HepG2 (cell line): ENCODE data around the gene TCF19. TPM values are rescaled to one million over a fixed set of nuclear protein-coding genes. Genes with fewer than 3 reads are reported as not detected.

Source experiments
- CREBL2 ChIP-seq: sonication (generic); formaldehyde crosslinking; IDR thresholded peaks from 2 replicates; pipeline ENCODE4 v1.8.1; 2023; ENCODE audit warnings: missing genetic modification reagents, mild to moderate bottlenecking, borderline replicate concordance
- FOSL2 ChIP-seq: sonication (generic); formaldehyde crosslinking; IDR thresholded peaks from 2 replicates; pipeline ENCODE4 v1.4.0; 2020; ENCODE audit warnings: missing genetic modification reagents
- GLMP ChIP-seq: sonication (generic); formaldehyde crosslinking; IDR thresholded peaks from 2 replicates; pipeline ENCODE4 v1.9.0; 2021; ENCODE audit warnings: missing genetic modification reagents, mild to moderate bottlenecking, borderline replicate concordance
- MED1 ChIP-seq: sonication (generic); formaldehyde crosslinking; IDR thresholded peaks from 2 replicates; pipeline ENCODE4 v1.4.0; 2020; ENCODE audit warnings: missing genetic modification reagents
- MXD3 ChIP-seq: IDR thresholded peaks from 2 replicates; pipeline ENCODE4 v1.6.1; 2016; ENCODE audit warnings: mild to moderate bottlenecking, missing biosample characterization, missing genetic modification reagents
- NFYB ChIP-seq: sonication (generic); formaldehyde crosslinking; IDR thresholded peaks from 2 replicates; pipeline ENCODE4 v1.4.0; 2020; ENCODE audit warnings: missing genetic modification reagents
- PLSCR1 ChIP-seq: sonication (generic); formaldehyde crosslinking; IDR thresholded peaks from 2 replicates; pipeline ENCODE4 v1.5.0; 2020; ENCODE audit warnings: missing genetic modification reagents, mild to moderate bottlenecking, borderline replicate concordance
- RBFOX2 ChIP-seq: fragments of 200-400 bp; formaldehyde crosslinking; IDR thresholded peaks from 2 replicates; pipeline ENCODE4 v1.6.1; 2017; ENCODE audit warnings: low read depth, mild to moderate bottlenecking, low read length
- RBM39 ChIP-seq: fragments of 200-400 bp; formaldehyde crosslinking; IDR thresholded peaks from one replicate; pipeline ENCODE4 v1.6.1; 2018; ENCODE audit warnings: antibody characterized with exemption, mild to moderate bottlenecking, low read depth, low read length; ENCODE audit not compliant: poor library complexity, severe bottlenecking
- RFX3 ChIP-seq: IDR thresholded peaks from 2 replicates; pipeline ENCODE4 v1.6.1; 2016; ENCODE audit warnings: missing biosample characterization, missing genetic modification reagents
- RXRA ChIP-seq: sonication (generic); formaldehyde crosslinking; IDR thresholded peaks from 2 replicates; pipeline ENCODE4 v1.5.1; 2020; ENCODE audit warnings: missing genetic modification reagents
- SMC3 ChIP-seq: IDR thresholded peaks from 2 replicates; pipeline ENCODE4 v1.6.1; 2011; ENCODE audit warnings: low read length, improper control_type of control experiment
- SOX5 ChIP-seq: IDR thresholded peaks from 2 replicates; pipeline ENCODE4 v1.6.1; 2016; ENCODE audit warnings: borderline replicate concordance
- THRA ChIP-seq: sonication (generic); formaldehyde crosslinking; IDR thresholded peaks from 2 replicates; pipeline ENCODE4 v1.4.0; 2020; ENCODE audit warnings: missing genetic modification reagents, borderline replicate concordance
- ZNF280D ChIP-seq: sonication (generic); formaldehyde crosslinking; IDR thresholded peaks from 2 replicates; pipeline ENCODE4 v1.5.1; 2020; ENCODE audit warnings: mild to moderate bottlenecking, missing genetic modification reagents
- ZNF362 ChIP-seq: sonication (generic); formaldehyde crosslinking; IDR thresholded peaks from 2 replicates; pipeline ENCODE4 v1.4.0; 2020; ENCODE audit warnings: missing genetic modification reagents, mild to moderate bottlenecking, borderline replicate concordance
- ZNF446 ChIP-seq: sonication (generic); formaldehyde crosslinking; IDR thresholded peaks from 2 replicates; pipeline ENCODE4 v1.5.0; 2020; ENCODE audit warnings: mild to moderate bottlenecking, missing genetic modification reagents
- ZNF660 ChIP-seq: sonication (generic); formaldehyde crosslinking; IDR thresholded peaks from 2 replicates; pipeline ENCODE4 v1.5.1; 2020; ENCODE audit warnings: mild to moderate bottlenecking, low read depth, missing genetic modification reagents, borderline replicate concordance
- ZNF841 ChIP-seq: sonication (generic); formaldehyde crosslinking; IDR thresholded peaks from 2 replicates; pipeline ENCODE4 v1.8.1; 2023; ENCODE audit warnings: missing genetic modification reagents, borderline replicate concordance
- ZNF850 ChIP-seq: sonication (generic); formaldehyde crosslinking; conservative IDR thresholded peaks from 2 replicates; pipeline ENCODE4 v1.9.0; 2021; ENCODE audit warnings: mild to moderate bottlenecking, missing genetic modification reagents
- polyA plus RNA-seq, 8 experiments: library from polyadenylated mRNA; depleted of rRNA in 3 of 8; stranded (reverse) in 7 of 8; unstranded in 1 of 8; fragments of >200 nt; fragmentation: Illumina TruSeq in 4 of 8; extraction: Trizol in 4 of 8; gene quantifications; 2 replicates each; pipeline versions ENCODE4 v1.2.1 to v1.2.3, GENCODE V29; 2011 to 2016; ENCODE audit warnings: low read depth in 4 of 8, missing spikeins in 1 of 8, mixed read lengths in 1 of 8; ENCODE audit not compliant: insufficient read depth in 1 of 8
- total RNA-seq, 5 experiments: library from RNA; depleted of rRNA; stranded (reverse); fragments of >200 nt; fragmentation: Illumina TruSeq; extraction: Trizol; gene quantifications; 2 replicates each; pipeline ENCODE4 v1.2.3, GENCODE V29; 2016; ENCODE audit warnings: low read depth in 1 of 5

TCF19 gene
- total and polyA plus RNA-seq, 2 of the 13 experiments (the other 11 are each of a cell fraction or from before 2014, with no cell fraction given) = 4.9 to 22.2 TPM

GRCh38 chr6:31158140-31158862 lies at the start of gene TCF19 (continued):
- no peak for TF ChIP-seq RFX3 (CRISPR knock-in tag)
- TF ChIP-seq THRA (CRISPR knock-in tag) = no peak
- TF ChIP-seq MXD3 (CRISPR knock-in tag) = peak; percentile 24; the same call in 1 of the 2 replicates
- no peak for TF ChIP-seq ZNF850 (CRISPR knock-in tag)
- no peak for TF ChIP-seq RXRA
- peak; percentile 28; the same call in 1 of the 2 replicates for TF ChIP-seq ZNF841 (CRISPR knock-in tag)
- no peak for TF ChIP-seq SMC3
- TF ChIP-seq ZNF362 = no peak
- TF ChIP-seq NFYB (CRISPR knock-in tag) = peak; percentile 97
- TF ChIP-seq SOX5 (CRISPR knock-in tag) = no peak
- no peak for TF ChIP-seq ZNF660 (CRISPR knock-in tag)
- no peak for TF ChIP-seq GLMP (CRISPR knock-in tag)
- peak; percentile 62 for TF ChIP-seq RBFOX2
- no peak for TF ChIP-seq ZNF446
- TF ChIP-seq MED1 (CRISPR knock-in tag) = peak; percentile 44; the same call in 1 of the 2 replicates
- TF ChIP-seq ZNF280D = no peak
- TF ChIP-seq RBM39 = peak; percentile 50
- no peak; the same call in 1 of the 2 replicates for TF ChIP-seq CREBL2 (CRISPR knock-in tag)
- TF ChIP-seq PLSCR1 (CRISPR knock-in tag) = no peak
- TF ChIP-seq FOSL2 (CRISPR knock-in tag) = no peak
